Stimulated activated CD4-positive, alpha-beta T cell treated with anti-CD3 and anti-CD28 coated beads, TNF-alpha, amount 100 ng/mL, for 24 hours (primary cell): ENCODE measurements around the gene PLEKHA5.
"Not testable (repeated sequence)": the region's sequence is repeated elsewhere in the genome, so short reads cannot be mapped to it uniquely, and the experiment has no call there.

ENCODE experiments used
- DNase-seq, 3 experiments: peaks; one replicate each; pipeline ENCODE4 v3.0.0-alpha.2; 2020; ENCODE audit warnings: low read depth in 3 of 3

The PLEKHA5 gene

GRCh38 chr12:19129486-19130223, at the start of gene PLEKHA5:
PLEKHA5 (plus strand) TSS chr12:19129733; CDS start chr12:19129800, 67 bp downstream.
- peak in 1 of 3 experiments; percentile 22 for DNase-seq

GRCh38 chr12:19080918-19081317, 48.6 kb upstream of the PLEKHA5 start:
- DNase-seq, result no peak

GRCh38 chr12:19082365-19082911, 47.1 kb upstream of the PLEKHA5 start:
- DNase-seq, result no peak

DNA sequence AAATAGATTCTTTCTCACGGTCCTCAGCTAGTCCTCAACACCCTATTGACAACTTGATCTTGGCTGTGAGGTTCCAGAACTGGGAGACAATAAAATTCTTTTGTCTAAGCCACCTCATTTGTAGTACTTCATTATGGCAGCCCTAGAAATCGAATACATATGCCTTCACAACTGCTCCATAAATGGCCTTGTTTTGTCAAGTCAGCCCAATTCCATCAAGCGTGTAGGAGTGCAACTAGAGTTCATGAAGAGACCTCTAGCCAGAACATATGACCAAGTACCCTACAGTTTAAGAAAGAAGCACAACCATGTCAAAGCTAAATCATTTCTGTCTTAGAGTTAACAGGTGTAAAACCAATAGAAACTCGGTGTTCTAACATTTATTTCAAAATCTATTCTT, 45.0 kb upstream of the PLEKHA5 start:
- no peak for DNase-seq

DNA sequence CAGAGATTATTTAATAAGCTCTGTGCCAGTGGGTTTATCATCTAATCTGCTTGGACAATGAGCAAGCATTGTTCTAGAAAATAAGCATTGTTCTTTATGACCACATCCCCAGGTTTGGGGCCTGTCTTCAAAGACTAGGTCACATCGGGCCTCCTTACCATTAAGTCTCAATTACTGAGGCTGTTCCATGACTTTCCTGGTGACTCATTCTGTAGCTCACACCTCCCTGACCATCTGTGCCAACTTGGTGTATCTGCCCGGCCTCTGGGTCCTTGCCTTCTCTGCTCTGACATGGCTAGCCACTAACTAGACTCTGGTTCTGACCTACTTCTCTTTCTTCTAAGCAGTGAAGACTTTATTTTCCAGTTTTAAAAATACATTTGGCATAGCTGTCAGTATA, 44.4 kb upstream of the PLEKHA5 start:
- DNase-seq, result no peak

GRCh38 chr12:19088606-19089005, 40.9 kb upstream of the PLEKHA5 start:
- no peak for DNase-seq

GRCh38 chr12:19092482-19092881, 37.1 kb upstream of the PLEKHA5 start:
- DNase-seq, result not testable (repeated sequence)

DNA sequence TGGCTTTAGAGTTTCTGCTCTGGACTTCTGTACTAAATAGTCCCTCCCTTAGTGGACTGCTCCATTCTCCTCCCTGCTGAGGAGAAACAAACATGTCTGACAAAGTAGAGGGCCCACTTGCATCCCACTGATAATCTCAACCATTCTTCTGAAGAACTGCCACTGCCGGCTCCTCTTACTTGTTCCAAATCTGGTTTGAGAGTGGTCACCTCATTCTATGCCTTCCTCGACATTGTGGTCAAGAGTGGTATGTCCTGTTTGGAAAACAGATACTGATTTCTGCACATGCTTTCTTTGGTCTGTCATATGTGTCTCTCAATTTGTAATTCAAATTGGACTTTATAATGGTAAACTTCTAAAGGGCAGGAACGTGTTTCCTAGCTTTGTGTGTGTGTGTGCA, 36.3 kb upstream of the PLEKHA5 start:
- DNase-seq, result no peak

DNA sequence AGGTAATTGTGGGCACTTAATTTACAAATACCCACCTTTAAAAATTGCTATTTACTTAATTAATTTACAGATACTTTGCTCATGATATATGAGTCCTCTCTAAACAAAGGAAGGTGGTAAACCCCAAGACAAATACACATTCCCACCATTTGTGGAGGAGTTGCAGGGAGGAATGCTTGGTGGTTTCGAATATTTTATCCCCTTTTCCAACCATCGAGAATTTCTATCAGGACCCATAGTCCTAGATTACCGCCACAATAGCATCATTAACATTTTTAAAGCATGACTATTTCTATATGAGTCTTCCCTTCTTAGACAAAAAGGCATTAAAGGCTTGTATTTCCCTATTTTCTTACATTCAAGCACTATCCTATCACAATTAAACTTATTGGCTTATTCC, 34.2 kb upstream of the PLEKHA5 start:
- no peak for DNase-seq

DNA sequence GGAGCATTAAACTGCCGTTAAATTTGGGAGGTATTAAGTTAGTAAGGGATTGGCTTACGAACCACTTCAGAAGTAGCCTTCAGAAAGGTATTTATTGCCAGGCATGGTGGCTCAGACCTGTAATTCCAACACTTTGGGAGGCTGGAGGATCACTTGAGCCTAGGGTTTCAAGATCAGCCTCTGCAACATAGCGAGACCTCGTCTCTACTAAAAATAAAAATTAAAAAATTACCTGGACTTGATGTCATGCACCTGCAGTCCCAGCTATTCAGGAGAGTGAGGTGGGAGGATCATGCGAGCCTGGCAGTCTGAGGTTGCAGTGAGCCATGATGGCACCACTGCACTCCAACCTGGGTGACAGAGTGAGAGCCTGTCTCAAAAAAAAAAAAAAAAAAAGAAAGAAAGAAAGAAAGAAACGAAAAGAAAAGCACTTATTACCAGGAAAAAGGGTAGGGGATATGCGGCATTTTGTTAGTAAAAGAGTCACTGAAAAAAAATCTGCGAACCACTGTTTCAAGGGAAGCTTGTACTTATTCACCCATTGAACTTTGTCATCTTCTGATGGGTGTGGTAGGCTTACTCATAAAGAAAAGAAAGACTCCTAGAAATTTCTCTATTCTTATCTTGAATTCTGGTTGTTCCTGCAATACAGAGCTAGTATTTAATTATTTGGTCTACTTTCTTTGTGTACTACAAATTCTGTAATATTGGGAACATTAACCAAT, 33.6 kb upstream of the PLEKHA5 start:
- no peak for DNase-seq

DNA sequence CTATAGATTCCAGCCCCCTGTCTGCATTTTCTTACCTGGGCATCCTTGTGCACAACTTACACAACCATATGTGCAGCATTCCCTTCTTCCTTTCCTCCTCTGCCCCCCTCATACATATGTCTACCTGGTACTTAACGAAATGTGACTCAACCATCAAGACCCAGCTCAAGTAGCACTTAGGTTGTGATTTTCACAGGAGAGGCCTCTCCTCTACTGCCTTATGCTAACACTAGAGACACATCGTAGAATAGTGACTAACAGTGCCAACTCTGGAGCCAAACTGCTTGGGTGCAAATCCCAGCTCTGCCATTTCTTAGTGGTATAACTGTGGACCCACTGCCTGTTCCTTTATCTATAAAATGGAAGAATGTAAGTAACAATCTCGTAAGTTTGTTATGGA, 24.1 kb upstream of the PLEKHA5 start:
- DNase-seq, result no peak

- no peak for DNase-seq
Measured at GRCh38 chr12:19107750-19108149, 21.8 kb upstream of the PLEKHA5 start.

DNA sequence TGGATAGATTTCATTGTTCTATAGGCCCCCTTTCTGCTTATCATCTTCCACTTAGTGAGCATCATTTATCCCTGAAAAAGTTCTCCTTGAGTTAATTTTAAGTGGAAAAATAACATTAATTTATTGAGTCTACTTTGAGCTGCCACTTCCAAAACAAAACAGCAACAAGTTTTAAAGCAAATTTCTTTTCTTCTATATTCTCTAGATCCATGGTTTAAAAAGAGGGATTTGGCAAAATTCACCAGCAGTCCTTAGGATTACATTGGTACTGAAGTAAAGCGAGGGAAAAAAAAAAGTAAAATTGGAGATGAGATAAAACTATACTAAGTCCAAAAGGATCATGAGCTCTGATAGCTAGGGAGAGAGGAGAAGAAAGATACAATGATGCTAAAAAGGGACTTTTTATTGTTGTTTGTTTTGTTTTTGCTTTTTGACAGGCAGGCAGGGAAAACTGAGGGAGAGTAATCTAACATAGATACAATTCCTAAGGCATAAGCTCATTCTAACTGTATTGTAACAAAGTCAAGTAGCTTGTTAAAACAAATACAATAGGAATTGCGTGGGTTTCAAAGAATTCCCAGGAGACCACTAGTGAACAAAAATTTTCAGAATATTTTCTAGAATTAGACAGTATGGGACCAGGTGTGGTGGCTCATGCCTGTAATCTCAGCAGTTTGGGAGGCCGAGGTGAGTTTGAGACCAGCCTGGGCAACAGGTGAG, 19.2 kb upstream of the PLEKHA5 start:
- no peak for DNase-seq

DNA sequence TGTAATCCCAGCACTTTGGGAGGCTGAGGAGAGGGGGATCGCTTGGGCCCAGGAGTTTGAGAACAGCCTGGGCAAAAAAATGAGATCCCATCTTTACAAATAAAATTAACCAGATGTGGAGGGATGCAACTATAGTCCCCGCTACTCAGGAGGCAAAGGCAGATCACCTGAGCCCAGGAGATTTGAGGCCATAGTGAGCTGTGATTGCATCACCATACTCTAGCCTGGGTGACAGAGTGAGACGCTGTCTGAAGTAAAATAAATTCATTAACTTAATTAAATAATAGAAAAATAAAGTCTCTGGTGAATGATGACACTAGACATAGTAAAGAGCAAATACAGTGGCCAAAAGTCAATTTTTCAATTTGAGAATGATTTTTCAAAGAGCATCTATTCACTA, 16.1 kb upstream of the PLEKHA5 start:
- DNase-seq, result no peak

GRCh38 chr12:19115285-19115684, 14.2 kb upstream of the PLEKHA5 start:
- DNase-seq, result no peak

DNA sequence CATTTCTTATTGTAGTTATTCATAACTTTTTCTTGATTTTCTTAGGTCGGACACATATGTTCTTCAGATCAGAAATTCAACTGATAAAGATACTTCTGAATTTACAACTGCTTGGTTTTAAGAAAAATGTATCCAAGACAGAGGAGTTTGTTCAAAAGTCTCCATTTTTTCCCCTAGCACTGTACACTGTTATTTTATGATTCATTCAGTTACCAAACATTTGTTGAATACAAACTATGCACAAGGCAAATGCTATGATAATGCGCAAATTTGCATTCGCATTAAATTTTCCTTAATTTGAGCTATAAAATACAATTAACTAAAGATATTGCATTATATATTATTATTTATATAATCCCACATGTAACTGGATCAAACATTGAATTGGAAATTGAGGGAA, 10.1 kb upstream of the PLEKHA5 start:
- no peak for DNase-seq

- no peak for DNase-seq
Measured at GRCh38 chr12:19120795-19121194, 8.7 kb upstream of the PLEKHA5 start.

DNA sequence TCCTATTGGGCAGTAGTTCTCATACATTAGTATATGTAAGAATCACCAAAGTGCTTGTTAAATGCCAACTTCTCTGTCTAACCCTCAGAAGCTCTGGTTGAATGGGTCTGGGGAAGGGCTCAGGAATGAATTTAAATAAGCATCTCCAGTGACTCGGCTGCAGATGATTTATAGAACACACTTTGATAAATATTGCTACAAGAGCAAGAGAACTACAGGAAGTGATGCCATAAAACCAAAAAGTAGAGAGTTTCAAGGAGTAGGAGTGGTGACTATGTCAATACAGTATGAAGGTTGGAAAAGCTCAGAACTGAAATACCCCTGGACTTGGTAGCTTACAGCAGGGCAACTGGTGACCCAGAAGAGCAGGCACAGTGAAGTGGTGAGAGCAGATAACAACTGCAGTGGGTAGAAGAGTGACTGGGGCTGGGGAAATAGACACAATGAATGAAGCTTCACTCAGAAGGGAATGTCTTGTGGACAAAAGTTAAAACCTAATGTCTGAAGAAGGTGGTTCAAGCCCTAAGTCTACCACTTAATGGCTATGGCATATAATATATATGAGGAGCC, 8.0 kb upstream of the PLEKHA5 start:
- DNase-seq, result no peak

DNA sequence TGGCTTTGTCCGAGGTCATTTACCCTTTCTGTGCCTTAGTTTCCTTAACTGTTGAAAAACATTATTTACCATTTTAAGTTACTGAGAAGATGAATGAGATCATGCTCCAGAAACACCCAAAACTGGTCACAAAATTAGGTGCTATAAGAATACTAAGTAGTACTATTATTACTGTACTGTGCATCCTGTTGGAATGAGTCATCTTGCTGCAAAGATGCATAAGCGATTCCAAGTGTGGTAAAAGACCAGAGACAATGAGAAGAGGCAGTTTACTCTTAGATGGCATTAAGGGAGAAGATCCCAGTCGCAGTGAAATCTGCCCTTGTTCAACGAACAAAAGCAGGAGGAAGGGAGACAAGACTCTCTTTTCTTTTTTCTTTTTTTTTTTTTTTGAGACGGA, 4.2 kb upstream of the PLEKHA5 start:
- DNase-seq, result no peak

GRCh38 chr12:19127270-19127669, 2.3 kb upstream of the PLEKHA5 start:
- no peak for DNase-seq

GRCh38 chr12:19128485-19128884, 1.0 kb upstream of the PLEKHA5 start:
- no peak for DNase-seq

DNA sequence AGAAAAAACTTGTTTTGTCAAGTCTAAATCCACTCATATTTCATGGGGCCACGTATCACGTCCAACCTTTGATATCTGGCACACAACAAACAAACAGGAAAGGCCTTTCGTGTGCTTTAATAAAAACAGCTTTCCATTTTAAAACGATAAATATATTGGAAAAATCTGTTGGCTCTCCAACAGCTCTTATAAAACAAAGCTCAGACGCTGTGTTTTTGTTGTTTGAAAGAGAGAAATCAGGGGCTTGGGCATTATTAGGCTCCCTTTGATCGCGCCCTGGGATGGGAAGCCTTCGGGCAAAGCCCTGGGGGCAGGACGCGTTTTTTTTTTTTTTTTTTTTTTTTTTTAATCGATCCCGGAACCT, 429 bp upstream of the PLEKHA5 start:
- no peak for DNase-seq
